Upper lobe of left lung (tissue), 6 donors: Measurements from ENCODE around the gene PCSK1N. TPM values are rescaled to one million over a fixed set of nuclear protein-coding genes. Genes with fewer than 3 reads are reported as not detected.
"Not testable (repeated sequence)": the region's sequence is repeated elsewhere in the genome, so short reads cannot be mapped to it uniquely, and the experiment has no call there.

Source experiments
- ATAC-seq, 2 donors: fragments of 200-7000 bp; cut with Tn5 transposase; one replicate each; pipeline ENCODE4 v1.9.1; 2022; ENCODE audit warnings: mild to moderate bottlenecking in 2 of 2, moderate library complexity in 2 of 2; ENCODE audit not compliant: low FRiP score in 2 of 2
- DNase-seq, 2 donors: peaks; one replicate each; pipeline ENCODE4 v3.0.0-alpha.2; 2019 to 2020
- H3K27ac ChIP-seq, 4 donors: fragments of 200-600 bp; sonication (generic); one replicate each; pipeline ENCODE4 v1.5.1; 2016 to 2019
- H3K27me3 ChIP-seq, 4 donors: fragments of 200-600 bp; sonication (generic); one replicate each; pipeline ENCODE4 v1.5.1; 2017 to 2019
- H3K36me3 ChIP-seq, 4 donors: fragments of 200-600 bp; sonication (generic); one replicate each; pipeline ENCODE4 v1.5.1; 2016 to 2019
- H3K4me1 ChIP-seq, 4 donors: fragments of 200-600 bp; sonication (generic); one replicate each; pipeline ENCODE4 v1.5.1; 2018 to 2019
- H3K4me3 ChIP-seq, 4 donors: fragments of 200-600 bp; sonication (generic); one replicate each; pipeline ENCODE4 v1.5.1; 2017 to 2019; ENCODE audit warnings: mild to moderate bottlenecking in 2 of 4, moderate library complexity in 1 of 4
- H3K9me3 ChIP-seq, 4 donors: fragments of 200-600 bp; sonication (generic); one replicate each; pipeline ENCODE4 v1.5.1; 2018 to 2019
- CTCF ChIP-seq, 6 experiments: fragments of 450-650 bp in 4 of 6; fragments of 200-600 bp in 2 of 6; sonication (generic) in 2 of 6; IDR thresholded peaks; one replicate each; pipeline ENCODE4 v1.5.1; 2016 to 2019; ENCODE audit warnings: antibody characterized with exemption in 6 of 6
- EP300 ChIP-seq, 4 donors: sonication (generic); formaldehyde crosslinking; IDR thresholded peaks; one replicate each; pipeline ENCODE4 v1.5.1; 2017; ENCODE audit warnings: antibody characterized with exemption in 4 of 4, control low read depth in 2 of 4
- POLR2A ChIP-seq, 4 donors: fragments of 450-650 bp; IDR thresholded peaks; one replicate each; pipeline ENCODE4 v1.5.1; 2016 to 2017; ENCODE audit warnings: antibody characterized with exemption in 4 of 4, mild to moderate bottlenecking in 2 of 4
- POLR2AphosphoS5 ChIP-seq, 2 donors: sonication (generic); formaldehyde crosslinking; IDR thresholded peaks; one replicate each; pipeline ENCODE4 v1.5.1; 2017; ENCODE audit warnings: antibody characterized with exemption in 2 of 2
- WGBS, 2 donors: methylation state at CpG; one replicate each; pipeline ENCODE4 v1.1.5; 2017 to 2018; 5-methylcytosine and 5-hydroxymethylcytosine counted together
- total RNA-seq, 6 donors: library from RNA; depleted of rRNA in 4 of 6; stranded (reverse); fragments of >200 nt in 4 of 6; gene quantifications; one replicate each; pipeline versions ENCODE4 v1.1.0 to v1.2.1, GENCODE V29; 2016 to 2021
- donor health status: DM: no; HTN: no; CAD: no; lungs with moderate emphysema.
- donor health status: DM: no; HTN: yes; CAD: no; lungs with severe emphysema.

Gene PCSK1N
- total RNA-seq, 6 donors from 2014 or later, result 1.0 to 7.5 (median 2.3) TPM

- ATAC-seq, result no peak
- Histone ChIP-seq H3K27ac (no peak overlapping the region), H3K9me3 (peaks cover 0 to 18% (median 0%) of the 10 kb centered on the region in 4 donors), H3K4me3 (no peak overlapping the region), H3K4me1 (peaks cover 0 to 4% (median 0%) of the 10 kb centered on the region in 4 donors), H3K36me3 (peaks cover 0 to 26% (median 3%) of the 10 kb centered on the region in 4 donors), H3K27me3 (peaks cover 0 to 4% (median 0%) of the 10 kb centered on the region in 4 donors)
- WGBS, 2 donors, result 54 to 60% methylated on average over 14 to 48 of the region's 73 CpGs
- peak in 1 of 2 donors; percentile 58 for DNase-seq
- TF ChIP-seq CTCF (IDR thresholded peaks at IDR 0.05), result no peak
- no peak for TF ChIP-seq EP300 (IDR thresholded peaks at IDR 0.05)
- no peak for TF ChIP-seq POLR2A (IDR thresholded peaks at IDR 0.05)
Measured at GRCh38 chrX:48826876-48827653, 8.3 kb downstream of the PCSK1N start.

GRCh38 chrX:48826135-48826875 lies 9.1 kb downstream of the PCSK1N start, which contains the start of gene ERAS:
ERAS (plus strand) TSS chrX:48826513; CDS start chrX:48829124, 2,611 bp downstream.
- DNase-seq, result peak in 1 of 2 donors; percentile 53

GRCh38 chrX:48824066-48824465 lies 11.3 kb downstream of the PCSK1N start:
- H3K36me3 ChIP-seq, result peaks cover 0 to 33% (median 6%) of the 10 kb centered on the region in 4 donors
- WGBS, 2 donors, result 85% methylated on average over 7 of the region's 8 CpGs; no CpG with 5 or more reads in 1 of the 2 donors
- peak in 1 of 2 donors; percentile 35 for ATAC-seq

More at GRCh38 chrX:48826135-48826875, 9.1 kb downstream of the PCSK1N start, which contains the start of gene ERAS:
- Histone ChIP-seq H3K4me1 (no peaks in the 10 kb centered on the region), H3K27me3 (no peaks in the 10 kb centered on the region), H3K27ac (no peak within 1 kb of the TSS), H3K4me3 (no peak within 1 kb of the TSS), H3K36me3 (peaks cover 0 to 28% (median 3%) of the 10 kb centered on the region in 4 donors), H3K9me3 (peaks cover 0 to 18% (median 0%) of the 10 kb centered on the region in 4 donors)
- ATAC-seq, result no peak
- TF ChIP-seq POLR2A (IDR thresholded peaks at IDR 0.05) (no peak), CTCF (IDR thresholded peaks at IDR 0.05) (no peak), EP300 (IDR thresholded peaks at IDR 0.05) (no peak), POLR2AphosphoS5 (IDR thresholded peaks at IDR 0.05) (no peak)
- 81% methylated on average over 29 of the region's 67 CpGs; no CpG with 5 or more reads in 1 of the 2 donors for WGBS, 2 donors

GRCh38 chrX:48823053-48823452 lies 12.4 kb downstream of the PCSK1N start:
- 88% methylated on average over 6 of the region's 6 CpGs; no CpG with 5 or more reads in 1 of the 2 donors for WGBS, 2 donors
- TF ChIP-seq CTCF (IDR thresholded peaks at IDR 0.05), result no peak
- no peak for TF ChIP-seq POLR2AphosphoS5 (IDR thresholded peaks at IDR 0.05)
- no peak for TF ChIP-seq EP300 (IDR thresholded peaks at IDR 0.05)
- no peak for TF ChIP-seq POLR2A (IDR thresholded peaks at IDR 0.05)
- peaks cover 0 to 33% (median 11%) of the 10 kb centered on the region in 4 donors for H3K36me3 ChIP-seq
- DNase-seq (no peak), ATAC-seq (no peak)
- H3K27ac ChIP-seq, result no peak overlapping the region
- peaks cover 0 to 18% (median 0%) of the 10 kb centered on the region in 4 donors for H3K9me3 ChIP-seq
- H3K4me3 ChIP-seq, result no peak overlapping the region
- H3K4me1 ChIP-seq, result no peaks in the 10 kb centered on the region
- H3K27me3 ChIP-seq, result no peaks in the 10 kb centered on the region

More at GRCh38 chrX:48824066-48824465, 11.3 kb downstream of the PCSK1N start:
- DNase-seq, result no peak
- no peaks in the 10 kb centered on the region for H3K4me1 ChIP-seq
- peaks cover 0 to 18% (median 0%) of the 10 kb centered on the region in 4 donors for H3K9me3 ChIP-seq
- TF ChIP-seq EP300 (IDR thresholded peaks at IDR 0.05), result no peak
- no peak for TF ChIP-seq POLR2AphosphoS5 (IDR thresholded peaks at IDR 0.05)
- no peak for TF ChIP-seq CTCF (IDR thresholded peaks at IDR 0.05)
- TF ChIP-seq POLR2A (IDR thresholded peaks at IDR 0.05), result no peak
- H3K27me3 ChIP-seq, result no peaks in the 10 kb centered on the region
- H3K4me3 ChIP-seq, result no peak overlapping the region
- no peak overlapping the region for H3K27ac ChIP-seq

GRCh38 chrX:48819394-48819793 lies 16.0 kb downstream of the PCSK1N start:
- WGBS, 2 donors, result 79 to 83% methylated on average over 8 to 9 of the region's 9 CpGs
- not testable (repeated sequence) for H3K27me3 ChIP-seq, H3K4me3 ChIP-seq, H3K9me3 ChIP-seq, DNase-seq, H3K27ac ChIP-seq, H3K4me1 ChIP-seq, ATAC-seq
- H3K36me3 ChIP-seq, result peaks cover 0 to 47% (median 20%) of the 10 kb centered on the region in 4 donors
